HCT116 (cell line): ENCODE results near the gene MED25.

Source experiments
- CEBPB ChIP-seq: IDR thresholded peaks from 2 replicates; pipeline ENCODE4 v1.6.1; 2012; ENCODE audit warnings: low read depth
- EGR1 ChIP-seq: IDR thresholded peaks from 2 replicates; pipeline ENCODE4 v1.6.1; 2012; ENCODE audit warnings: low read depth
- ELF1 ChIP-seq: IDR thresholded peaks from 2 replicates; pipeline ENCODE4 v1.6.1; 2012; ENCODE audit warnings: low read depth, borderline replicate concordance
- EZH2 ChIP-seq: fragments of 200-600 bp; sonication (generic); IDR thresholded peaks from 2 replicates; pipeline ENCODE4 v1.6.1; 2017; ENCODE audit warnings: antibody characterized with exemption, mixed run types
- EZH2phosphoT487 ChIP-seq: fragments of 200-600 bp; IDR thresholded peaks from 2 replicates; pipeline ENCODE4 v1.6.1; 2018; ENCODE audit warnings: antibody characterized with exemption, borderline replicate concordance
- JUND ChIP-seq: IDR thresholded peaks from 2 replicates; pipeline ENCODE4 v1.6.1; 2012
- POLR2A ChIP-seq: IDR thresholded peaks from 2 replicates; pipeline ENCODE4 v1.7.0; 2011; ENCODE audit warnings: borderline replicate concordance; ENCODE audit not compliant: insufficient read depth, insufficient read length; ENCODE audit errors: extremely low read depth
- POLR2AphosphoS5 ChIP-seq: IDR thresholded peaks from 2 replicates; pipeline ENCODE4 v1.6.1; 2011; ENCODE audit warnings: mild to moderate bottlenecking, low read depth, low read length, moderate library complexity
- RAD21 ChIP-seq: IDR thresholded peaks from 2 replicates; pipeline ENCODE4 v1.6.1; 2012; ENCODE audit warnings: low read depth, mild to moderate bottlenecking
- REST ChIP-seq: IDR thresholded peaks from 2 replicates; pipeline ENCODE4 v1.6.1; 2012; ENCODE audit warnings: low read depth
- TF ChIP-seq, protein P1 (sequence below), 3 experiments: fragments of 200-600 bp in 1 of 3; sonication (generic) in 1 of 3; IDR thresholded peaks in 2 of 3; conservative IDR thresholded peaks in 1 of 3; 2 replicates each; pipeline ENCODE4 v1.5.1; 2012 to 2017; ENCODE audit warnings: low read depth in 2 of 3, low read length in 2 of 3, antibody characterized with exemption in 1 of 3, borderline replicate concordance in 1 of 3, control low read depth in 1 of 3, mild to moderate bottlenecking in 1 of 3, mixed read lengths in 1 of 3, mixed run types in 1 of 3, moderate library complexity in 1 of 3; ENCODE audit not compliant: insufficient read depth in 1 of 3
- TF ChIP-seq, protein P2 (sequence below): IDR thresholded peaks from 2 replicates; pipeline ENCODE4 v1.6.1; 2012

GRCh38 chr19:49831592-49831991, 13.5 kb downstream of the MED25 start:
- TF ChIP-seq, protein P1, sequence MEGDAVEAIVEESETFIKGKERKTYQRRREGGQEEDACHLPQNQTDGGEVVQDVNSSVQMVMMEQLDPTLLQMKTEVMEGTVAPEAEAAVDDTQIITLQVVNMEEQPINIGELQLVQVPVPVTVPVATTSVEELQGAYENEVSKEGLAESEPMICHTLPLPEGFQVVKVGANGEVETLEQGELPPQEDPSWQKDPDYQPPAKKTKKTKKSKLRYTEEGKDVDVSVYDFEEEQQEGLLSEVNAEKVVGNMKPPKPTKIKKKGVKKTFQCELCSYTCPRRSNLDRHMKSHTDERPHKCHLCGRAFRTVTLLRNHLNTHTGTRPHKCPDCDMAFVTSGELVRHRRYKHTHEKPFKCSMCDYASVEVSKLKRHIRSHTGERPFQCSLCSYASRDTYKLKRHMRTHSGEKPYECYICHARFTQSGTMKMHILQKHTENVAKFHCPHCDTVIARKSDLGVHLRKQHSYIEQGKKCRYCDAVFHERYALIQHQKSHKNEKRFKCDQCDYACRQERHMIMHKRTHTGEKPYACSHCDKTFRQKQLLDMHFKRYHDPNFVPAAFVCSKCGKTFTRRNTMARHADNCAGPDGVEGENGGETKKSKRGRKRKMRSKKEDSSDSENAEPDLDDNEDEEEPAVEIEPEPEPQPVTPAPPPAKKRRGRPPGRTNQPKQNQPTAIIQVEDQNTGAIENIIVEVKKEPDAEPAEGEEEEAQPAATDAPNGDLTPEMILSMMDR (IDR thresholded peaks at IDR 0.05 in 2 of 3, conservative IDR thresholded peaks at IDR 0.05 in 1 of 3; ENCODE audit: borderline replicate concordance in 1 of 3, insufficient read depth in 1 of 3, low read depth in 2 of 3, low read length in 2 of 3) = no peak
- TF ChIP-seq EZH2 = no peak
- no peak for TF ChIP-seq RAD21
- TF ChIP-seq POLR2AphosphoS5 = no peak
- no peak for TF ChIP-seq REST
- TF ChIP-seq POLR2A = no peak
- no peak for TF ChIP-seq ELF1
- TF ChIP-seq, protein P2, sequence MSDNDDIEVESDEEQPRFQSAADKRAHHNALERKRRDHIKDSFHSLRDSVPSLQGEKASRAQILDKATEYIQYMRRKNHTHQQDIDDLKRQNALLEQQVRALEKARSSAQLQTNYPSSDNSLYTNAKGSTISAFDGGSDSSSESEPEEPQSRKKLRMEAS = no peak
- no peak for TF ChIP-seq JUND
- no peak for TF ChIP-seq CEBPB
- TF ChIP-seq EZH2phosphoT487 = no peak
- TF ChIP-seq EGR1 = no peak
